H9 (cell line): ENCODE measurements around the gene YDJC. TPM values are rescaled to one million over a fixed set of nuclear protein-coding genes. Genes with fewer than 3 reads are reported as not detected.
"Not testable (repeated sequence)": the region's sequence is repeated elsewhere in the genome, so short reads cannot be mapped to it uniquely, and the experiment has no call there.

Experiments
- DNase-seq: peaks from one replicate; pipeline ENCODE4 v3.0.0-alpha.2; 2017
- H2AFZ ChIP-seq: one replicate; pipeline ENCODE4 v1.6.1; 2013; ENCODE audit warnings: mild to moderate bottlenecking, low read length, control low read depth, moderate library complexity
- H2AK5ac ChIP-seq: 2 replicates; pipeline ENCODE4 v1.6.1; 2013; ENCODE audit warnings: low read length, control low read depth, mixed read lengths; ENCODE audit not compliant: insufficient read length
- H2BK120ac ChIP-seq: one replicate; pipeline ENCODE4 v1.6.1; 2013; ENCODE audit warnings: low read depth, mild to moderate bottlenecking, low read length, control low read depth, inconsistent platforms; ENCODE audit not compliant: poor library complexity, severe bottlenecking
- H2BK12ac ChIP-seq: 2 replicates; pipeline ENCODE4 v1.6.1; 2013; ENCODE audit warnings: low read length, control low read depth, mixed read lengths, low read depth; ENCODE audit not compliant: insufficient read length
- H2BK15ac ChIP-seq: 2 replicates; pipeline ENCODE4 v1.6.1; 2013; ENCODE audit warnings: low read depth, low read length, control low read depth
- H2BK20ac ChIP-seq: one replicate; pipeline ENCODE4 v1.6.1; 2013; ENCODE audit warnings: low read depth, mild to moderate bottlenecking, low read length, control low read depth, inconsistent platforms; ENCODE audit not compliant: poor library complexity, severe bottlenecking
- H2BK5ac ChIP-seq: 2 replicates; pipeline ENCODE4 v1.6.1; 2013; ENCODE audit warnings: low read length, control low read depth, mixed read lengths; ENCODE audit not compliant: insufficient read length
- H3K14ac ChIP-seq: 2 replicates; pipeline ENCODE4 v1.6.1; 2013; ENCODE audit warnings: low read length, control low read depth; ENCODE audit not compliant: insufficient read depth
- H3K18ac ChIP-seq: 2 replicates; pipeline ENCODE4 v1.6.1; 2013; ENCODE audit warnings: low read depth, mild to moderate bottlenecking, mixed read lengths, low read length, control low read depth; ENCODE audit not compliant: insufficient read length
- H3K23ac ChIP-seq: 2 replicates; pipeline ENCODE4 v1.6.1; 2013; ENCODE audit warnings: low read length, control low read depth, mixed read lengths, low read depth; ENCODE audit not compliant: insufficient read length
- H3K23me2 ChIP-seq: 2 replicates; pipeline ENCODE4 v1.6.1; 2013; ENCODE audit warnings: low read depth, mild to moderate bottlenecking, mixed read lengths, low read length, control low read depth; ENCODE audit not compliant: insufficient read length, poor library complexity, severe bottlenecking
- H3K27ac ChIP-seq: 2 replicates; pipeline ENCODE4 v1.5.1; 2013; ENCODE audit warnings: low read length, control low read depth, mixed read lengths, low read depth; ENCODE audit not compliant: insufficient read length
- H3K27me3 ChIP-seq: 2 replicates; pipeline ENCODE4 v1.6.1; 2013; ENCODE audit warnings: low read length, control low read depth, inconsistent platforms; ENCODE audit not compliant: insufficient read depth
- H3K4ac ChIP-seq: 2 replicates; pipeline ENCODE4 v1.6.1; 2013; ENCODE audit warnings: low read depth, mild to moderate bottlenecking, control low read depth, inconsistent platforms, low read length, moderate library complexity
- H3K4me1 ChIP-seq: 2 replicates; pipeline ENCODE4 v1.6.1; 2013; ENCODE audit warnings: low read length, control low read depth, inconsistent platforms; ENCODE audit not compliant: insufficient read depth
- H3K4me2 ChIP-seq: 2 replicates; pipeline ENCODE4 v1.6.1; 2013; ENCODE audit warnings: low read length, control low read depth, mixed read lengths; ENCODE audit not compliant: insufficient read length, insufficient read depth
- H3K56ac ChIP-seq: 2 replicates; pipeline ENCODE4 v1.6.1; 2013; ENCODE audit warnings: low read depth, mild to moderate bottlenecking, mixed read lengths, low read length, control low read depth; ENCODE audit not compliant: insufficient read length
- H3K79me1 ChIP-seq: 2 replicates; pipeline ENCODE4 v1.6.1; 2013; ENCODE audit warnings: low read depth, mild to moderate bottlenecking, moderate library complexity, low read length, control low read depth, inconsistent platforms; ENCODE audit not compliant: insufficient read depth, poor library complexity, severe bottlenecking
- H3K79me2 ChIP-seq: 2 replicates; pipeline ENCODE4 v1.6.1; 2013; ENCODE audit warnings: low read length, control low read depth, inconsistent platforms; ENCODE audit not compliant: insufficient read depth
- H3K9ac ChIP-seq: 2 replicates; pipeline ENCODE4 v1.6.1; 2013; ENCODE audit warnings: low read length, control low read depth, mixed read lengths; ENCODE audit not compliant: insufficient read length; ENCODE audit errors: extremely low read depth
- H3K9me3 ChIP-seq: one replicate; pipeline ENCODE4 v1.6.1; 2013; ENCODE audit warnings: low read depth, low read length, inconsistent platforms; ENCODE audit not compliant: control insufficient read depth
- H3T11ph ChIP-seq: one replicate; pipeline ENCODE4 v1.6.1; 2013; ENCODE audit warnings: mild to moderate bottlenecking, low read length, control low read depth, inconsistent platforms
- H4K20me1 ChIP-seq: one replicate; pipeline ENCODE4 v1.6.1; 2013; ENCODE audit not compliant: control insufficient read depth, insufficient read length, insufficient read depth
- H4K5ac ChIP-seq: 2 replicates; pipeline ENCODE4 v1.6.1; 2013; ENCODE audit warnings: low read depth, mild to moderate bottlenecking, mixed read lengths, low read length, control low read depth; ENCODE audit not compliant: insufficient read length
- H4K8ac ChIP-seq: replicated peaks from 2 replicates; pipeline ENCODE4 v1.6.1; 2013; ENCODE audit warnings: low read length, control low read depth, mixed read lengths, low read depth; ENCODE audit not compliant: insufficient read length
- H4K91ac ChIP-seq: 2 replicates; pipeline ENCODE4 v1.6.1; 2013; ENCODE audit warnings: low read depth, mild to moderate bottlenecking, moderate library complexity, mixed read lengths, low read length, control low read depth; ENCODE audit not compliant: insufficient read length
- H3K27ac Mint-ChIP-seq, 3 experiments: 2 replicates in 2 of 3; 3 replicates in 1 of 3; pipeline ENCODE4 v1.8.0; 2020 to 2021; ENCODE audit warnings: mixed read lengths in 3 of 3, mild to moderate bottlenecking in 1 of 3, moderate library complexity in 1 of 3
- H3K27me3 Mint-ChIP-seq: 2 replicates; pipeline ENCODE4 v1.8.0; 2021; ENCODE audit warnings: low read depth, mild to moderate bottlenecking, moderate library complexity, mixed read lengths
- H3K36me3 Mint-ChIP-seq, 3 experiments: 2 replicates in 2 of 3; 3 replicates in 1 of 3; pipeline ENCODE4 v1.8.0; 2020 to 2021; ENCODE audit warnings: low read depth in 3 of 3, mixed read lengths in 3 of 3; ENCODE audit not compliant: insufficient read depth in 1 of 3
- H3K4me1 Mint-ChIP-seq, 2 experiments: 2 replicates each; pipeline ENCODE4 v1.8.0; 2020; ENCODE audit warnings: mixed read lengths in 2 of 2
- H3K4me3 Mint-ChIP-seq, 2 experiments: 2 replicates in 1 of 2; 3 replicates in 1 of 2; pipeline ENCODE4 v1.8.0; 2020 to 2021; ENCODE audit warnings: mild to moderate bottlenecking in 2 of 2, mixed read lengths in 2 of 2, moderate library complexity in 1 of 2
- H3K9me3 Mint-ChIP-seq, 2 experiments: 2 replicates in 1 of 2; 3 replicates in 1 of 2; pipeline ENCODE4 v1.8.0; 2020; ENCODE audit warnings: mild to moderate bottlenecking in 2 of 2, mixed read lengths in 2 of 2, moderate library complexity in 1 of 2
- WGBS: extraction: QIAGEN DNeasy Blood & Tissue Kit; methylation state at CpG from one replicate; pipeline ENCODE4 v1.1.7; 2013; ENCODE audit warnings: missing lambda C conversion rate, low lambda C conversion rate, mixed read lengths; ENCODE audit not compliant: insufficient read length; ENCODE audit errors: extremely low coverage; 5-methylcytosine and 5-hydroxymethylcytosine counted together
- total RNA-seq: library from RNA; stranded (reverse); gene quantifications from 2 replicates; pipeline ENCODE4 v1.2.1, GENCODE V29; 2021
- TF ChIP-seq, protein P1 (sequence below): fragments of 200-600 bp; sonication (generic); conservative IDR thresholded peaks from 3 replicates; pipeline ENCODE4 v1.8.0; 2021; ENCODE audit warnings: antibody characterized with exemption, mild to moderate bottlenecking

YDJC gene
- total RNA-seq, 1 experiment from 2014 or later, result 30.2 TPM

DNA sequence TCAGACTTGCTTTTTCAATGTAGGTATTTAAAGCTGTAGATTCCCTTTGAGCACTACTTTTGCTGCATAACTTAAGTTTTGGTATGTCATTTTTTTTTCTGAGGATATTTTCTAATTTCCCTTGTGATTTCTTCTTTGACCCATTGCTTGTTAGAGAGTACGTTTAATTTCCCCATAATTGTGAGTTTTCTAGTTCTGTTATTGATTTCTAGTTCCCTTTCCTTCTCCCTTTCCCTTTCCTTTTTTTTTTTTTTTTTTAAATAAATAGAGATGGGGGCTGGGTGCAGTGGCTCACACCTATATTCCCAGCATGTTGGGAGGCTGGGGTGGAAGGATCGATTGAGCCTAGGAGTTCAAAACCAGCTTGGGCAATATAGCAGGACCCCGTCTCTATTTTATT lies 31.5 kb downstream of the YDJC start:
- peaks cover 22% of the 10 kb centered on the region; the same call in 1 of the 2 replicates for H3K79me2 ChIP-seq
- Mint-ChIP-seq H3K27ac (peak overlapping the region in 2 of 3 experiments; percentile 6 to 37; a peak in 1 of 7 replicates), H3K4me3 (no peak overlapping the region), H3K27me3 (no peaks in the 10 kb centered on the region), H3K9me3 (no peaks in the 10 kb centered on the region), H3K36me3 (peaks cover 27 to 48% (median 46%) of the 10 kb centered on the region in 3 experiments; a peak in 6 of 7 replicates), H3K4me1 (peaks cover 3 to 8% of the 10 kb centered on the region in 2 experiments)
- no peak overlapping the region for H4K8ac ChIP-seq
- H2BK5ac ChIP-seq, result no peak overlapping the region
- H3K27me3 ChIP-seq, result no peaks in the 10 kb centered on the region
- no peak overlapping the region for H3K4me2 ChIP-seq
- no peak overlapping the region for H2AFZ ChIP-seq
- no peak overlapping the region for H4K5ac ChIP-seq
- H3K4me1 ChIP-seq, result no peaks in the 10 kb centered on the region
- TF ChIP-seq, protein P1, sequence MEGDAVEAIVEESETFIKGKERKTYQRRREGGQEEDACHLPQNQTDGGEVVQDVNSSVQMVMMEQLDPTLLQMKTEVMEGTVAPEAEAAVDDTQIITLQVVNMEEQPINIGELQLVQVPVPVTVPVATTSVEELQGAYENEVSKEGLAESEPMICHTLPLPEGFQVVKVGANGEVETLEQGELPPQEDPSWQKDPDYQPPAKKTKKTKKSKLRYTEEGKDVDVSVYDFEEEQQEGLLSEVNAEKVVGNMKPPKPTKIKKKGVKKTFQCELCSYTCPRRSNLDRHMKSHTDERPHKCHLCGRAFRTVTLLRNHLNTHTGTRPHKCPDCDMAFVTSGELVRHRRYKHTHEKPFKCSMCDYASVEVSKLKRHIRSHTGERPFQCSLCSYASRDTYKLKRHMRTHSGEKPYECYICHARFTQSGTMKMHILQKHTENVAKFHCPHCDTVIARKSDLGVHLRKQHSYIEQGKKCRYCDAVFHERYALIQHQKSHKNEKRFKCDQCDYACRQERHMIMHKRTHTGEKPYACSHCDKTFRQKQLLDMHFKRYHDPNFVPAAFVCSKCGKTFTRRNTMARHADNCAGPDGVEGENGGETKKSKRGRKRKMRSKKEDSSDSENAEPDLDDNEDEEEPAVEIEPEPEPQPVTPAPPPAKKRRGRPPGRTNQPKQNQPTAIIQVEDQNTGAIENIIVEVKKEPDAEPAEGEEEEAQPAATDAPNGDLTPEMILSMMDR, result no peak
- no peaks in the 10 kb centered on the region for H3K9me3 ChIP-seq
- no peak overlapping the region for H3K56ac ChIP-seq
- no peak overlapping the region for H3K4ac ChIP-seq
- H2BK15ac ChIP-seq, result no peak overlapping the region
- peaks cover 14% of the 10 kb centered on the region for H3K79me1 ChIP-seq
- no peak overlapping the region for H3K23ac ChIP-seq
- no peak overlapping the region for H2AK5ac ChIP-seq
- DNase-seq, result no peak
- peaks cover 3% of the 10 kb centered on the region for H3K23me2 ChIP-seq
- no peak overlapping the region for H2BK120ac ChIP-seq
- peaks cover 5% of the 10 kb centered on the region for H4K20me1 ChIP-seq
- H4K91ac ChIP-seq, result no peak overlapping the region
- H3K14ac ChIP-seq, result no peak overlapping the region
- no peak overlapping the region for H3K9ac ChIP-seq
- no peak overlapping the region for H3T11ph ChIP-seq
- no peak overlapping the region for H3K27ac ChIP-seq
- no CpG with 5 or more reads among the region's 3 CpGs for WGBS
- H3K18ac ChIP-seq, result no peak overlapping the region
- H2BK12ac ChIP-seq, result no peak overlapping the region
- no peak overlapping the region for H2BK20ac ChIP-seq

DNA sequence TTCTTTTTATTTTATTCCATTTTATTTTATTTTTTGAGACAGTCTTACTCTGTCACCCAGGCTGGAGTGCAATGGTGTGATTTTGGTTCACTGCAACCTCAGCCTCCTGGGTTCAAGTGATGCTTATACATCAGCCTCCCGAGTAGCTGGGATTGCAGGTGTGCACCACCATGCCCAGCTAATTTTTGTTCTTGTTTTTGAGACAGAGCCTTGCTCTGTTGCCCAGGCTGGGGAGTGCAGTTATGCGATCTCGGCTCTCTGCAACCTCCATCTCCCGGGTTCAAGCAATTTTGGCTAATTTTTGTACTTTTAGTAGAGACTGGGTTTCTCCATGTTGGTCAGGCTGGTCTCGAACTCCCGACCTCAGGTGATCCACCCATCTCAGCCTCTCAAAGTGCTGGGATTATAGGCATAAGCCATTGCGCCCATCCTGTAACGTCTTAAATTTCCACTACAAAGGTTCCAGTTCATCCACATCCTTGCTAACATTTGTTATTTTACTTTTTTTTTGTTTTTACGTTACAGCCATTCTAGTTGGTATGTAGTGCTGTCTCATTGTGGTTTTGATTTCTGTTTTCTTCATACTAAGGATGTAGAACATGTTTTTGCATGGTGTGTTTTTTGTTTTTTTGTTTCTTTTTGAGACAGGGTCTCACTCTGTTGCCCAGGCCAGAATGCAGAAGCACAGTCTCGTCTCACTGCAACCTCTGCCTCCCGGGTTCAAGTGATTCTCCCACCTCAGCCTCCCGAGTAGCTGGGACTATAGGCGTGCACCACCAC lies 33.3 kb downstream of the YDJC start:
- H3K56ac ChIP-seq, H2AK5ac ChIP-seq, H3K23me2 ChIP-seq, H4K20me1 ChIP-seq, H3K27me3 Mint-ChIP-seq, H4K91ac ChIP-seq, H2BK20ac ChIP-seq, H3K9ac ChIP-seq, H3K4me1 Mint-ChIP-seq, H3K27ac ChIP-seq, H2BK15ac ChIP-seq, H3K27ac Mint-ChIP-seq, H2BK5ac ChIP-seq, H3T11ph ChIP-seq, DNase-seq, H3K18ac ChIP-seq, H3K23ac ChIP-seq, H3K9me3 ChIP-seq, H3K4me2 ChIP-seq, H2BK120ac ChIP-seq, H3K4ac ChIP-seq, H4K8ac ChIP-seq, H3K9me3 Mint-ChIP-seq, H3K4me3 Mint-ChIP-seq, H4K5ac ChIP-seq, H2BK12ac ChIP-seq, H3K27me3 ChIP-seq, H2AFZ ChIP-seq, H3K4me1 ChIP-seq, H3K14ac ChIP-seq: not testable (repeated sequence)
- Histone ChIP-seq H3K79me1 (peaks cover 16% of the 10 kb centered on the region), H3K79me2 (peaks cover 29% of the 10 kb centered on the region; the same call in 1 of the 2 replicates)
- peaks cover 32 to 50% (median 46%) of the 10 kb centered on the region in 3 experiments; a peak in 6 of 7 replicates for H3K36me3 Mint-ChIP-seq
- no CpG with 5 or more reads among the region's 13 CpGs for WGBS
